ENCODE data around the gene SIGLEC6.
A peak's percentile ranks its signal among the peaks of the same experiment; 100 is the strongest.

Gene SIGLEC6

GRCh38 chr19:51548213-51548651, 16.8 kb upstream of the SIGLEC6 start:
- DNase-seq (ENCODE audit: low read depth), result no peak

- peak; percentile 98 for DNase-seq (ENCODE audit: low read depth)
Observed at GRCh38 chr19:51547397-51548212, 16.1 kb upstream of the SIGLEC6 start.

- DNase-seq (ENCODE audit: low read depth), result peak; percentile 98
Observed at GRCh38 chr19:51546650-51547396, 15.4 kb upstream of the SIGLEC6 start.

- no peak for DNase-seq (ENCODE audit: low read depth)
Observed at GRCh38 chr19:51546107-51546649, 14.7 kb upstream of the SIGLEC6 start.

GRCh38 chr19:51544038-51544437, 12.6 kb upstream of the SIGLEC6 start:
- DNase-seq (ENCODE audit: low read depth), result no peak

- DNase-seq (ENCODE audit: low read depth), result no peak
Observed at GRCh38 chr19:51542699-51543098, 11.2 kb upstream of the SIGLEC6 start.

GRCh38 chr19:51541458-51542357, 10.2 kb upstream of the SIGLEC6 start:
- no peak for DNase-seq (ENCODE audit: low read depth)

- DNase-seq (ENCODE audit: low read depth), result no peak
Observed at GRCh38 chr19:51539821-51540366, 8.4 kb upstream of the SIGLEC6 start.

GRCh38 chr19:51535535-51535934, 4.1 kb upstream of the SIGLEC6 start:
- DNase-seq (ENCODE audit: low read depth), result no peak

GRCh38 chr19:51530616-51531015, 854 bp downstream of the SIGLEC6 start:
- DNase-seq (ENCODE audit: low read depth), result no peak

GRCh38 chr19:51529301-51529700, 2.2 kb downstream of the SIGLEC6 start:
- DNase-seq (ENCODE audit: low read depth), result no peak

GRCh38 chr19:51525651-51526050, 5.8 kb downstream of the SIGLEC6 start:
- no peak for DNase-seq (ENCODE audit: low read depth)

- DNase-seq (ENCODE audit: low read depth), result no peak
Observed at GRCh38 chr19:51524666-51525264, 6.7 kb downstream of the SIGLEC6 start.

- no peak for DNase-seq (ENCODE audit: low read depth)
Observed at GRCh38 chr19:51521781-51522180, 9.7 kb downstream of the SIGLEC6 start.

GRCh38 chr19:51521357-51521756, 10.1 kb downstream of the SIGLEC6 start:
- no peak for DNase-seq (ENCODE audit: low read depth)

GRCh38 chr19:51520728-51521127, 10.7 kb downstream of the SIGLEC6 start:
- no peak for DNase-seq (ENCODE audit: low read depth)

GRCh38 chr19:51514866-51515481, 16.5 kb downstream of the SIGLEC6 start:
- DNase-seq (ENCODE audit: low read depth), result peak; percentile 72

GRCh38 chr19:51513968-51514367, 17.5 kb downstream of the SIGLEC6 start:
- DNase-seq (ENCODE audit: low read depth), result no peak

- no peak for DNase-seq (ENCODE audit: low read depth)
Observed at GRCh38 chr19:51511353-51511752, 20.1 kb downstream of the SIGLEC6 start.

- DNase-seq (ENCODE audit: low read depth), result peak; percentile 66
Observed at GRCh38 chr19:51509823-51510660, 21.4 kb downstream of the SIGLEC6 start.
